Spleen (tissue), 7 donors: ENCODE results near the gene EPHB3.

ENCODE experiments used
- POLR2A ChIP-seq, 3 donors: fragments of 450-650 bp; IDR thresholded peaks; one replicate each; pipeline ENCODE4 v1.5.1; 2017; ENCODE audit warnings: antibody characterized with exemption in 3 of 3, mild to moderate bottlenecking in 1 of 3
- TF ChIP-seq, protein P1 (sequence below), 11 experiments: fragments of 200-600 bp in 7 of 11; fragments of 450-650 bp in 4 of 11; sonication (generic) in 4 of 11; IDR thresholded peaks in 8 of 11; conservative IDR thresholded peaks in 3 of 11; 1 replicate in 7 of 11; 2 replicates in 4 of 11; pipeline versions ENCODE4 v1.4.0 to v1.8.0; 2016 to 2021; ENCODE audit warnings: antibody characterized with exemption in 11 of 11, inconsistent platforms in 4 of 11, mild to moderate bottlenecking in 1 of 11
- donor health status: DM: no; HTN: no; CAD: no; lungs with moderate emphysema.
- donor health status: DM: no; HTN: no; CAD: no.
- donor health status: DM: no; HTN: no; CAD: no.

- TF ChIP-seq POLR2A (IDR thresholded peaks at IDR 0.05): no peak
- TF ChIP-seq, protein P1, sequence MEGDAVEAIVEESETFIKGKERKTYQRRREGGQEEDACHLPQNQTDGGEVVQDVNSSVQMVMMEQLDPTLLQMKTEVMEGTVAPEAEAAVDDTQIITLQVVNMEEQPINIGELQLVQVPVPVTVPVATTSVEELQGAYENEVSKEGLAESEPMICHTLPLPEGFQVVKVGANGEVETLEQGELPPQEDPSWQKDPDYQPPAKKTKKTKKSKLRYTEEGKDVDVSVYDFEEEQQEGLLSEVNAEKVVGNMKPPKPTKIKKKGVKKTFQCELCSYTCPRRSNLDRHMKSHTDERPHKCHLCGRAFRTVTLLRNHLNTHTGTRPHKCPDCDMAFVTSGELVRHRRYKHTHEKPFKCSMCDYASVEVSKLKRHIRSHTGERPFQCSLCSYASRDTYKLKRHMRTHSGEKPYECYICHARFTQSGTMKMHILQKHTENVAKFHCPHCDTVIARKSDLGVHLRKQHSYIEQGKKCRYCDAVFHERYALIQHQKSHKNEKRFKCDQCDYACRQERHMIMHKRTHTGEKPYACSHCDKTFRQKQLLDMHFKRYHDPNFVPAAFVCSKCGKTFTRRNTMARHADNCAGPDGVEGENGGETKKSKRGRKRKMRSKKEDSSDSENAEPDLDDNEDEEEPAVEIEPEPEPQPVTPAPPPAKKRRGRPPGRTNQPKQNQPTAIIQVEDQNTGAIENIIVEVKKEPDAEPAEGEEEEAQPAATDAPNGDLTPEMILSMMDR (IDR thresholded peaks at IDR 0.05 in 8 of 11, conservative IDR thresholded peaks at IDR 0.05 in 3 of 11): no peak
Observed at GRCh38 chr3:184570035-184570434, 8.4 kb downstream of the EPHB3 start.
